Ovary (tissue), 3 donors: ENCODE measurements around the gene COL5A1.

Experiments used
- CTCF ChIP-seq, 3 donors: fragments of 450-650 bp in 2 of 3; fragments of 200-600 bp in 1 of 3; IDR thresholded peaks; one replicate each; pipeline versions ENCODE4 v1.5.1 to v1.8.0; 2016 to 2022; ENCODE audit warnings: antibody characterized with exemption in 3 of 3, mild to moderate bottlenecking in 1 of 3
- POLR2A ChIP-seq: fragments of 450-650 bp; IDR thresholded peaks from one replicate; pipeline ENCODE4 v1.6.1; 2017; ENCODE audit warnings: antibody characterized with exemption, mild to moderate bottlenecking, moderate library complexity
- donor health status: DM: no; HTN: no; CAD: no.

- no peak for TF ChIP-seq CTCF (IDR thresholded peaks at IDR 0.05)
- no peak for TF ChIP-seq POLR2A
Measured at GRCh38 chr9:134724912-134725604, 83.5 kb downstream of the COL5A1 start.
